CD4-positive, alpha-beta T cell (primary cell): ENCODE results near the gene GARIN1A. TPM values are rescaled to one million over a fixed set of nuclear protein-coding genes. Genes with fewer than 3 reads are reported as not detected.

Experiments
- ATAC-seq: fragments of 200-7000 bp; cut with Tn5 transposase; one replicate; pipeline ENCODE4 v1.10.0; 2022; ENCODE audit warnings: mild to moderate bottlenecking; ENCODE audit not compliant: poor library complexity
- CTCF ChIA-PET: fragments of 350-600 bp; sonication (Branson Sonifier 250); formaldehyde crosslinking; loops from one replicate; lab custom pipeline; 2021; ENCODE audit warnings: antibody characterized with exemption, inconsistent platforms; lab: Charles Lee
- POLR2A ChIA-PET: fragments of 350-600 bp; sonication (Branson Sonifier 250); formaldehyde crosslinking; loops from one replicate; lab custom pipeline; 2021; ENCODE audit warnings: antibody characterized with exemption, inconsistent platforms; lab: Charles Lee
- DNase-seq, 14 experiments: peaks; one replicate each; pipeline ENCODE4 v3.0.0-alpha.2; 2013 to 2020; ENCODE audit warnings: mixed read lengths in 2 of 14
- H3K27ac ChIP-seq, 2 donors: one replicate each; pipeline versions ENCODE4 v1.5.1 to v1.7.0; 2013; ENCODE audit warnings: low read length in 2 of 2, low read depth in 1 of 2, mild to moderate bottlenecking in 1 of 2
- H3K27me3 ChIP-seq, 2 experiments: 1 replicate in 1 of 2; 2 replicates in 1 of 2; pipeline versions ENCODE4 v1.6.1 to v1.7.0; 2013; ENCODE audit warnings: low read length in 2 of 2, control low read depth in 1 of 2, mild to moderate bottlenecking in 1 of 2, moderate library complexity in 1 of 2; ENCODE audit not compliant: insufficient read depth in 2 of 2, control insufficient read depth in 1 of 2
- H3K36me3 ChIP-seq: one replicate; pipeline ENCODE4 v1.6.1; 2013; ENCODE audit warnings: low read length, control low read depth; ENCODE audit not compliant: insufficient read depth
- H3K4me1 ChIP-seq: one replicate; pipeline ENCODE4 v1.6.1; 2013; ENCODE audit warnings: low read length, control low read depth; ENCODE audit not compliant: insufficient read depth
- H3K4me3 ChIP-seq: one replicate; pipeline ENCODE4 v1.5.1; 2013; ENCODE audit warnings: mild to moderate bottlenecking, low read length, moderate library complexity
- H3K9me3 ChIP-seq, 2 experiments: 1 replicate in 1 of 2; 2 replicates in 1 of 2; pipeline versions ENCODE4 v1.6.1 to v1.7.0; 2013; ENCODE audit warnings: low read length in 2 of 2, mild to moderate bottlenecking in 2 of 2, control low read depth in 1 of 2, moderate library complexity in 1 of 2; ENCODE audit not compliant: control insufficient read depth in 1 of 2, insufficient read depth in 1 of 2
- H3K27ac Mint-ChIP-seq: one replicate; pipeline ENCODE4 v1.8.0; 2020; ENCODE audit warnings: mixed read lengths
- H3K27me3 Mint-ChIP-seq: one replicate; pipeline ENCODE4 v1.8.0; 2021; ENCODE audit warnings: mixed read lengths
- H3K36me3 Mint-ChIP-seq: one replicate; pipeline ENCODE4 v1.8.0; 2021; ENCODE audit warnings: low read depth, mixed read lengths
- H3K4me1 Mint-ChIP-seq: one replicate; pipeline ENCODE4 v1.8.0; 2021; ENCODE audit warnings: low read depth, mixed read lengths
- H3K4me3 Mint-ChIP-seq: one replicate; pipeline ENCODE4 v1.8.0; 2020; ENCODE audit warnings: mild to moderate bottlenecking, mixed read lengths
- H3K9me3 Mint-ChIP-seq: one replicate; pipeline ENCODE4 v1.8.0; 2020; ENCODE audit warnings: mixed read lengths
- intact Hi-C, 2 experiments: fragments of 100-400 bp; cut with DNase I in 1 of 2; cut with micrococcal nuclease in 1 of 2; formaldehyde crosslinking; loops; one replicate each; pipeline versions ENCODE4 v1.15.1 to v1.9.0; 2023 to 2025; cut with DNase I, micrococcal nuclease
- total RNA-seq, 174 experiments: library from RNA in 2 of 174; stranded (reverse) in 2 of 174; gene quantifications; one replicate each; pipeline ENCODE4 v1.2.3 and lab custom pipeline; 2021 to 2026
- TF ChIP-seq, protein P1 (sequence below): fragments of 200-600 bp; IDR thresholded peaks from one replicate; pipeline ENCODE4 v1.8.0; 2022; ENCODE audit warnings: antibody characterized with exemption, mild to moderate bottlenecking

Gene GARIN1A
- total RNA-seq, 2 experiments from 2014 or later: 0.71 to 0.73 TPM

DNA sequence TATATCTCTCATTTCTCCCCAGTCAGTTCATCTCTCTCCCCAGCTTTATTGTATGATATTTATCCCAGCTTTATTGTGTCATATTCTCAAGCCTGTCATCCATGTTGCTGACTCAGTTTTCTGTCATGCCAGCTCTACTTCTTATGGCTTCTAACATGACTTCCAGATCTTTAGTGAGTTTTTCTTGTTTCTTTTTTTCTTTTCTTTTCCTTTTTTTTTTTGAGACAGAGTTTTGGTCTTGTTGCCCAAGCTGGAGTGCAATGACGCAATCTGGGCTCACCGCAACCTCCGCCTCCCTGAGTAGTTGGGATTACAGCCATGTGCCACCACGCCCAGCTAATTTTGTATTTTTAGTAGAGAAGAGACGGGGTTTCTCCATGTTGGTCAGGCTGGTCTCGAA, 38.4 kb downstream of the GARIN1A start:
- no peak overlapping the region for H3K27ac Mint-ChIP-seq
- peaks cover 17% of the 10 kb centered on the region for H3K27me3 Mint-ChIP-seq
- H3K36me3 Mint-ChIP-seq: no peaks in the 10 kb centered on the region
- Histone ChIP-seq H3K4me3 (no peak overlapping the region), H3K27ac (no peak overlapping the region), H3K36me3 (no peaks in the 10 kb centered on the region), H3K9me3 (peaks cover 0 to 4% of the 10 kb centered on the region in 2 experiments), H3K4me1 (no peaks in the 10 kb centered on the region), H3K27me3 (peaks cover 1 to 4% of the 10 kb centered on the region in 2 experiments)
- H3K4me3 Mint-ChIP-seq: no peak overlapping the region
- H3K4me1 Mint-ChIP-seq: no peaks in the 10 kb centered on the region
- TF ChIP-seq, protein P1, sequence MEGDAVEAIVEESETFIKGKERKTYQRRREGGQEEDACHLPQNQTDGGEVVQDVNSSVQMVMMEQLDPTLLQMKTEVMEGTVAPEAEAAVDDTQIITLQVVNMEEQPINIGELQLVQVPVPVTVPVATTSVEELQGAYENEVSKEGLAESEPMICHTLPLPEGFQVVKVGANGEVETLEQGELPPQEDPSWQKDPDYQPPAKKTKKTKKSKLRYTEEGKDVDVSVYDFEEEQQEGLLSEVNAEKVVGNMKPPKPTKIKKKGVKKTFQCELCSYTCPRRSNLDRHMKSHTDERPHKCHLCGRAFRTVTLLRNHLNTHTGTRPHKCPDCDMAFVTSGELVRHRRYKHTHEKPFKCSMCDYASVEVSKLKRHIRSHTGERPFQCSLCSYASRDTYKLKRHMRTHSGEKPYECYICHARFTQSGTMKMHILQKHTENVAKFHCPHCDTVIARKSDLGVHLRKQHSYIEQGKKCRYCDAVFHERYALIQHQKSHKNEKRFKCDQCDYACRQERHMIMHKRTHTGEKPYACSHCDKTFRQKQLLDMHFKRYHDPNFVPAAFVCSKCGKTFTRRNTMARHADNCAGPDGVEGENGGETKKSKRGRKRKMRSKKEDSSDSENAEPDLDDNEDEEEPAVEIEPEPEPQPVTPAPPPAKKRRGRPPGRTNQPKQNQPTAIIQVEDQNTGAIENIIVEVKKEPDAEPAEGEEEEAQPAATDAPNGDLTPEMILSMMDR: no peak
- ChIA-PET CTCF (no interaction called here), POLR2A (interaction anchor here (0.6 kb wide), 1 partner anchor 1141 kb away, joined by 4 read pairs; no protein-coding TSS in a partner anchor)
- intact Hi-C loops: no loop called here
- ATAC-seq (no peak), DNase-seq (no peak)
- H3K9me3 Mint-ChIP-seq: no peaks in the 10 kb centered on the region

- H3K36me3 Mint-ChIP-seq: no peaks in the 10 kb centered on the region
- Histone ChIP-seq H3K27ac (no peak overlapping the region), H3K9me3 (peaks cover 0 to 4% of the 10 kb centered on the region in 2 experiments), H3K27me3 (peaks cover 6 to 7% of the 10 kb centered on the region in 2 experiments), H3K4me1 (no peaks in the 10 kb centered on the region), H3K36me3 (no peaks in the 10 kb centered on the region), H3K4me3 (no peak overlapping the region)
- ChIA-PET POLR2A (no interaction called here), CTCF (no interaction called here)
- H3K4me1 Mint-ChIP-seq: no peaks in the 10 kb centered on the region
- TF ChIP-seq, protein P1: no peak
- DNase-seq (no peak), ATAC-seq (no peak)
- no peaks in the 10 kb centered on the region for H3K9me3 Mint-ChIP-seq
- H3K27me3 Mint-ChIP-seq: peaks cover 30% of the 10 kb centered on the region
- intact Hi-C loops: no loop called here
- H3K4me3 Mint-ChIP-seq: no peak overlapping the region
- no peak overlapping the region for H3K27ac Mint-ChIP-seq
These were observed 41.7 kb downstream of the GARIN1A start for GRCh38 chr7:128713794-128714193.

- H3K9me3 ChIP-seq: peaks cover 0 to 4% of the 10 kb centered on the region in 2 experiments
- Mint-ChIP-seq H3K27ac (no peak overlapping the region), H3K36me3 (no peaks in the 10 kb centered on the region), H3K4me3 (no peak overlapping the region), H3K4me1 (no peaks in the 10 kb centered on the region), H3K9me3 (no peaks in the 10 kb centered on the region), H3K27me3 (peaks cover 30% of the 10 kb centered on the region)
- DNase-seq (no peak), ATAC-seq (no peak)
- H3K4me1 ChIP-seq: no peaks in the 10 kb centered on the region
- no peaks in the 10 kb centered on the region for H3K36me3 ChIP-seq
- POLR2A ChIA-PET: no interaction called here
- TF ChIP-seq, protein P1: no peak
- CTCF ChIA-PET: no interaction called here
- peaks cover 6 to 7% of the 10 kb centered on the region in 2 experiments for H3K27me3 ChIP-seq
- H3K4me3 ChIP-seq: no peak overlapping the region
- intact Hi-C loops: no loop called here
- no peak overlapping the region for H3K27ac ChIP-seq
These were observed 42.8 kb downstream of the GARIN1A start for GRCh38 chr7:128714701-128715495.
